GM12878 (cell line): ENCODE measurements around the gene TMEM41B. TPM values are rescaled to one million over a fixed set of nuclear protein-coding genes. Genes with fewer than 3 reads are reported as not detected.

ENCODE experiments used
- ATAC-seq: fragments of 200-7000 bp; cut with Tn5 transposase; 3 replicates; pipeline ENCODE4 v1.9.1; 2020; ENCODE audit warnings: mild to moderate bottlenecking, moderate library complexity
- BruUV-seq: library from RNA; stranded (reverse); fragments of 400-500 nt; replicated peaks from 2 replicates; lab custom pipeline; 2021; lab: Mats Ljungman, UMichigan
- CTCF ChIA-PET: fragments of 300-600 bp; sonication (Branson Sonifier 250); formaldehyde crosslinking; extraction: SDS; loops from one replicate; lab custom pipeline; 2021; ENCODE audit warnings: inconsistent platforms; lab: Yijun Ruan, JAX
- POLR2A ChIA-PET: fragments of 350-600 bp; formaldehyde crosslinking; extraction: SDS; loops from one replicate; lab custom pipeline; 2021; ENCODE audit warnings: inconsistent platforms; lab: Charles Lee
- RAD21 ChIA-PET: fragments of 300-600 bp; sonication (Branson Sonifier 250); formaldehyde crosslinking; loops from one replicate; lab custom pipeline; 2023; ENCODE audit warnings: antibody characterized with exemption; ENCODE audit not compliant: unreplicated experiment; lab: Charles Lee
- SMC1A ChIA-PET: fragments of 300-600 bp; sonication (Branson Sonifier 250); formaldehyde crosslinking; loops from one replicate; lab custom pipeline; 2023; ENCODE audit not compliant: unreplicated experiment, uncharacterized antibody; lab: Charles Lee
- DNase-seq: peaks from one replicate; pipeline ENCODE4 v3.0.0-alpha.2; 2011; ENCODE audit warnings: low read depth, low spot score
- FAIRE-seq: peaks from 3 replicates; lab custom pipeline; 2011; peaks lifted over from hg19 to GRCh38; lab: Jason Lieb, UNC
- H2AFZ ChIP-seq: 2 replicates; pipeline ENCODE4 v1.6.0; 2011; ENCODE audit warnings: low read depth, low read length, control low read depth; ENCODE audit not compliant: control insufficient read depth
- H3K27ac ChIP-seq: 2 replicates; pipeline ENCODE4 v1.5.1; 2011; ENCODE audit warnings: control low read depth; ENCODE audit not compliant: control insufficient read depth, insufficient read depth
- H3K27me3 ChIP-seq, 2 experiments: replicated peaks in 1 of 2; 2 replicates each; pipeline versions ENCODE4 v1.6.0 to v1.6.1; 2011; ENCODE audit warnings: low read length in 1 of 2; ENCODE audit not compliant: control insufficient read depth in 2 of 2, insufficient read depth in 2 of 2
- H3K36me3 ChIP-seq, 2 experiments: 2 replicates each; pipeline ENCODE4 v1.5.1; 2011; ENCODE audit warnings: low read length in 1 of 2; ENCODE audit not compliant: control insufficient read depth in 2 of 2, insufficient read depth in 2 of 2
- H3K4me1 ChIP-seq: 2 replicates; pipeline ENCODE4 v1.6.1; 2011; ENCODE audit warnings: mild to moderate bottlenecking, low read length, moderate library complexity, mixed read lengths; ENCODE audit not compliant: control insufficient read depth, insufficient read depth
- H3K4me2 ChIP-seq: 2 replicates; pipeline ENCODE4 v1.6.0; 2011; ENCODE audit warnings: control low read depth; ENCODE audit not compliant: control insufficient read depth, insufficient read depth
- H3K4me3 ChIP-seq: fragments of 200-600 bp; sonication (generic); 2 replicates; pipeline ENCODE4 v1.5.1; 2016
- H3K79me2 ChIP-seq: 2 replicates; pipeline ENCODE4 v1.6.0; 2011; ENCODE audit warnings: low read length; ENCODE audit not compliant: control insufficient read depth, insufficient read depth
- H3K9ac ChIP-seq: 2 replicates; pipeline ENCODE4 v1.8.0; 2011; ENCODE audit warnings: low read length, control low read depth, mixed read lengths; ENCODE audit not compliant: control insufficient read depth, insufficient read depth
- H3K9me3 ChIP-seq: replicated peaks from 3 replicates; pipeline ENCODE4 v1.5.1; 2011; ENCODE audit warnings: mild to moderate bottlenecking, low read length; ENCODE audit not compliant: control insufficient read depth, insufficient read depth
- H4K20me1 ChIP-seq: 2 replicates; pipeline ENCODE4 v1.6.0; 2011; ENCODE audit not compliant: control insufficient read depth, insufficient read depth
- BHLHE40 ChIP-seq, 2 experiments: fragments of 450-650 bp in 1 of 2; IDR thresholded peaks; 2 replicates each; pipeline ENCODE4 v1.6.1; 2011 to 2017; ENCODE audit warnings: low read depth in 2 of 2, borderline replicate concordance in 1 of 2, improper control_type of control experiment in 1 of 2, low read length in 1 of 2, mild to moderate bottlenecking in 1 of 2
- FOXM1 ChIP-seq: IDR thresholded peaks from 2 replicates; pipeline ENCODE4 v1.6.1; 2012; ENCODE audit warnings: low read depth, mild to moderate bottlenecking, inconsistent platforms, low read length, moderate library complexity
- IKZF2 ChIP-seq, 2 experiments: fragments of 450-650 bp; IDR thresholded peaks; 2 replicates each; pipeline ENCODE4 v1.6.1; 2017; ENCODE audit warnings: mild to moderate bottlenecking in 2 of 2, moderate library complexity in 2 of 2
- MYB ChIP-seq: fragments of 150-350 bp; IDR thresholded peaks from 2 replicates; pipeline ENCODE4 v1.6.1; 2014; ENCODE audit warnings: mild to moderate bottlenecking, low read depth, low read length, borderline replicate concordance
- NKRF ChIP-seq: fragments of 450-650 bp; conservative IDR thresholded peaks from 2 replicates; pipeline ENCODE4 v1.6.1; 2017; ENCODE audit warnings: mild to moderate bottlenecking, moderate library complexity
- NR2C2 ChIP-seq: IDR thresholded peaks from 2 replicates; pipeline ENCODE4 v1.6.1; 2011; ENCODE audit warnings: borderline replicate concordance, low read depth; ENCODE audit not compliant: control insufficient read depth, insufficient read length
- PBX3 ChIP-seq: IDR thresholded peaks from 2 replicates; pipeline ENCODE4 v1.6.1; 2011; ENCODE audit warnings: mild to moderate bottlenecking, low read depth, low read length, moderate library complexity; ENCODE audit not compliant: insufficient replicate concordance
- POLR2AphosphoS5 ChIP-seq: IDR thresholded peaks from 2 replicates; pipeline ENCODE4 v1.6.1; 2011; ENCODE audit warnings: mild to moderate bottlenecking, low read length, inconsistent platforms
- TCF3 ChIP-seq: IDR thresholded peaks from 2 replicates; pipeline ENCODE4 v1.6.1; 2012; ENCODE audit warnings: low read depth, mild to moderate bottlenecking, low read length, borderline replicate concordance; ENCODE audit not compliant: insufficient read depth
- USF1 ChIP-seq: IDR thresholded peaks from 2 replicates; pipeline ENCODE4 v1.6.1; 2011; ENCODE audit warnings: borderline replicate concordance, low read depth, mild to moderate bottlenecking, moderate library complexity, mixed read lengths, low read length; ENCODE audit not compliant: insufficient read depth; ENCODE audit errors: extremely low read length
- WRNIP1 ChIP-seq: IDR thresholded peaks from 2 replicates; pipeline ENCODE4 v1.6.1; 2011; ENCODE audit warnings: low read depth, low read length, improper control_type of control experiment, borderline replicate concordance
- YY1 ChIP-seq: IDR thresholded peaks from 2 replicates; pipeline ENCODE4 v1.6.1; 2011; ENCODE audit warnings: low read depth, mild to moderate bottlenecking, low read length
- ZZZ3 ChIP-seq: IDR thresholded peaks from 2 replicates; pipeline ENCODE4 v1.6.1; 2011; ENCODE audit warnings: low read depth; ENCODE audit not compliant: control insufficient read depth, insufficient read length
- WGBS: methylation state at CpG from one replicate; pipeline ENCODE4 v1.1.6; 2016; ENCODE audit warnings: low lambda C conversion rate; ENCODE audit not compliant: insufficient replicate concordance, insufficient coverage; ENCODE audit errors: missing lambda C conversion rate; 5-methylcytosine and 5-hydroxymethylcytosine counted together
- in situ Hi-C: fragments of 300-500 bp; cut with MboI; formaldehyde crosslinking; loops from 9 replicates; pipeline ENCODE4 v1.14.3; 2018; ENCODE audit warnings: mixed read lengths
- intact Hi-C: fragments of 100-400 bp; cut with micrococcal nuclease; formaldehyde crosslinking; loops from one replicate; pipeline ENCODE4 v1.14.2; 2022; ENCODE audit not compliant: unreplicated experiment
- polyA plus RNA-seq, 11 experiments: library from polyadenylated mRNA; depleted of rRNA in 4 of 11; unstranded in 6 of 11; stranded (reverse) in 5 of 11; fragments of >200 nt; fragmentation: Nextera tagmentation in 4 of 11; fragmentation: Illumina TruSeq in 1 of 11; extraction: Ambion mirVana in 4 of 11; extraction: Trizol in 1 of 11; gene quantifications; 1 replicate in 1 of 11; 2 replicates in 10 of 11; pipeline versions ENCODE4 v1.2.1 to v1.2.3, GENCODE V29; 2011 to 2016; ENCODE audit warnings: inconsistent platforms in 2 of 11, missing spikeins in 2 of 11, low read depth in 1 of 11
- total RNA-seq, 4 experiments: library from RNA; depleted of rRNA in 3 of 4; stranded (reverse); fragments of >200 nt in 3 of 4; fragmentation: Illumina TruSeq in 1 of 4; extraction: Trizol in 1 of 4; gene quantifications; 2 replicates each; pipeline versions ENCODE4 v1.2.1 to v1.2.3, GENCODE V29; 2013 to 2021

The TMEM41B gene
- total and polyA plus RNA-seq, 10 of the 15 experiments (the other 5 are each of a cell fraction or from before 2014, with no cell fraction given) = 8.0 to 31.0 (median 20.5) TPM

- no peak for TF ChIP-seq FOXM1
- no peak for TF ChIP-seq WRNIP1
- TF ChIP-seq USF1 = no peak
- no peak for TF ChIP-seq MYB
- no peak for TF ChIP-seq IKZF2 (IDR thresholded peaks at IDR 0.05)
- no peak for TF ChIP-seq NKRF
These were observed 18.3 kb upstream of the TMEM41B start (continued) for GRCh38 chr11:9332655-9333054.

GRCh38 chr11:9330387-9331384 lies 16.3 kb upstream of the TMEM41B start:
- DNase-seq (no peak), ATAC-seq (no peak), FAIRE-seq (no peak)
- WGBS = 76% methylated on average over 9 of the region's 10 CpGs
- Histone ChIP-seq H3K4me2 (no peak overlapping the region), H3K27ac (no peak overlapping the region), H3K9me3 (no peaks in the 10 kb centered on the region), H3K9ac (no peak overlapping the region), H3K27me3 (no peaks in the 10 kb centered on the region), H3K4me3 (no peak overlapping the region), H2AFZ (no peak overlapping the region), H3K79me2 (no peaks in the 10 kb centered on the region), H3K36me3 (no peaks in the 10 kb centered on the region), H3K4me1 (no peaks in the 10 kb centered on the region), H4K20me1 (no peaks in the 10 kb centered on the region)
- in situ Hi-C loops = no loop called here
- TF ChIP-seq PBX3 (no peak), BHLHE40 (IDR thresholded peaks at IDR 0.05; ENCODE audit: borderline replicate concordance in 1 of 2, low read depth in 2 of 2, low read length in 1 of 2) (no peak), YY1 (no peak), TCF3 (no peak), NR2C2 (no peak), POLR2AphosphoS5 (no peak), ZZZ3 (no peak)
- SMC1A ChIA-PET = no interaction called here
- intact Hi-C loops = no loop called here
- no TSS peak for BruUV-seq
- RAD21 ChIA-PET = interaction anchor here (0.7 kb wide), 1 partner anchor 166 kb away, joined by 4 read pairs; no protein-coding TSS in a partner anchor
- CTCF ChIA-PET = no interaction called here
- POLR2A ChIA-PET = no interaction called here
